CD4-positive, alpha-beta T cell treated with Interleukin-15 for 1 hour (primary cell): ENCODE measurements around the gene GSTM1.
"Not testable (repeated sequence)": the region's sequence is repeated elsewhere in the genome, so short reads cannot be mapped to it uniquely, and the experiment has no call there.

Experiments
- DNase-seq: peaks from one replicate; pipeline ENCODE4 v3.0.0-alpha.2; 2020

The GSTM1 gene

DNA sequence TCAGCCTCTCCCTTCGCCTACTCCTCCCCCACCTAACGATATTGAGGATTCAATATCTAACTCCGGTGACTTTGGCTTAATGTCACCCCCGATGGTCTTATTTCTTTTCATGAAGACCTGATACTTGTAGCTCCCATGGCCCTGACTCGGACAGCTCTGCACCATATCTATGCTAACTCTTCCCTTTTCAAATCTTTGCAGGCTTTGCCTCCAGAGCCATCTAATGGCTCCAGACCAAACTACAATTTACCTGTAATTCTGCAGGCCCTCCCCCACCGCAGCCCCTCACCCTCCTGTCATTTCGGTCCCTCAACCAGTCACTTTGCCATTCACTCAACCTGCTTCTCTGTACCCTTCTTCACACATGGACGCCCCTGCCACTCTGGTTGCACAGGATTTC is 16.6 kb downstream of the GSTM1 start:
- DNase-seq: no peak

GRCh38 chr1:109705411-109705810 is 17.8 kb downstream of the GSTM1 start:
- DNase-seq: no peak

DNA sequence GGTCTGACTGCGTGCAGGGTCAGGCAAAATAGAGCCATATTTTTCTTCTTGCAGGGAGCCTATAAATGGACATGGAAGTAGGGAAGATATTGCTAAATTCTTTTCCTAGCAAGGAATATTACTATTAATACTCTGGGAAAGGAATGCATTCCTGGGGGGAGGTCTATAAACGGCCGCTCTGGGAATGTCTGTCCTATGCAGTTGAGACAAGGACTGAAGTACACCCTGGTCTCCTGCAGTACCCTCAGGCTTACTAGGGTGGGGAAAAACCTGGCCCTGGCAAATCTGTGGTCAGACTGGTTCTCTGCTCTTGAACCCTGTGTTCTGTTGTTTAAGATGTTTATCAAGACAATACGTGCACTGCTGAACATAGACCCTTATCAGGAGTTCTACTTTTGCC is 21.3 kb downstream of the GSTM1 start:
- not testable (repeated sequence) for DNase-seq

- DNase-seq: not testable (repeated sequence)
Measured at GRCh38 chr1:109709822-109710221, 22.2 kb downstream of the GSTM1 start.

DNA sequence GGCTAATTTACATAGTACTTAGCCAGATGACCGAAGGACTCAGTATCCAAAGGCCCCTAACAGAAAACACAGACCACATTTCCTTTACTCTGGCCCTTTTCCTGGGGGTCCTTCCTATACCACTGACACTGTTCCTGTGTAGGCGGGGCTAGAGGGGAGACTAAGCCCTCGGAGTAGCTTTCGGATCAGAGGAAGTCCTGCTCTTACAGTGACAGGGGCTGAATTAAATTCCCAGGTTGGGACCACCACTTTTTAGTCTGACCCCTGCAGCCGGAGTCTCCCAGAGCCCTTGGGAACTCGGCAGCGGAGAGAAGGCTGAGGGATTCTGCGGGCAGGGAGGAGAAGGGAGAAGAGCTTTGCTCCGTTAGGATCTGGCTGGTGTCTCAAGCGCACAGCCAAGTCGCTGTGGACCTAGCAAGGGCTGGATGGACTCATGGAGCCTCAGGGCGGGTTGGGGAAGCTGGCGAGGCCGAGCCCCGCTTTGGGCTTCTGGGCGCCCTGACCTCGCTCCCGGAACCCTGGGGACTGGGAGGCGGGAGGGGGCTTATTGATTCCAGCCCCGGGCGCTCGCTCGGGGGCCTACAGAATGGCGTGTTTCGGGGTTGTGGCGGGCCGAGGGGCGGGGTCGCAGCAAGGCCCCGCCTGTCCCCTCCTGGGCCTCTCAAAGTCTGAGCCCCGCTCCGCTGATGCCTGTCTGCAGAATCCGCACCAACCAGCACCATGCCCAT is 24.1 kb downstream of the GSTM1 start, which contains the start of gene GSTM5:
Gene GSTM5 (plus strand): TSS at position 659 of the 728 bp plus-strand sequence. CDS start 62 bp downstream, at position 721.
- not testable (repeated sequence) for DNase-seq

- DNase-seq: no peak
Measured at GRCh38 chr1:109712321-109712864, 24.8 kb downstream of the GSTM1 start.

DNA sequence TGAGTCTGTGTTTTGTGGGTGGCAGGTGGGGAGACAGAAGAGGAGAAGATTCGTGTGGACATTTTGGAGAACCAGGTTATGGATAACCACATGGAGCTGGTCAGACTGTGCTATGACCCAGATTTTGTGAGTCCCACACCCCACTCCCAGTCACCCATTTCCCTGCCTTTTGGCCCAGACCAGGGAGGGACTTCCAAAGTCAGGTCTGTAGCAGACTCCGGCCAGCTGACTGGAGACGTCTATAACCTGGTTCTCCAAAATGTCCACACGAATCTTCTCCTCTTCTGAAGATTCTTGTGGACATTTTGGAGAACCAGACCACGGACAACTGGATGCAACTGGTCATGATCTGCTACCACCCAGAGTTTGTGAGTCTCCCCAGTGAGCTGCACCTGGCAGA is 26.0 kb downstream of the GSTM1 start:
- no peak for DNase-seq

GRCh38 chr1:109714661-109715372 is 27.2 kb downstream of the GSTM1 start:
- no peak for DNase-seq

DNA sequence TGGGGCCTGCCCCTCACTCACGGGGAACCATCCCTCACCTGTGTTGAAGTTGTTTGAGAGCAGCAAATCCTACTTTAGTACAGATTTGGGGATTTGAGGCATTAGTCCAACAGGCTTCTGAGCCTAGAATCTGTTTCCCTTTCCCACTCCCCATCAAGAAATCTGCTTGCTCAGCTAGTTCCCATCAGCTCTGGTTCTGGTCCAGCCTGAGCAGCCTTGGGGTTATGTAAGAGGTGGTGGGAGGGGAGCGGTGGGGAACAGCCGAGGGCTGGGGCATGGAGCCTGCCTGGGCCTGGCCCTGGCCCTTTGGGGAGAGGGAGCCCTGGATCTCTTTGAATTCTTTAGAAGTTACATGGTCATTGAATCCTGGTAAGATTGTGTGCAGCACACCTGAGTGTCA is 28.5 kb downstream of the GSTM1 start:
- no peak for DNase-seq

GRCh38 chr1:109716570-109717090 is 29.0 kb downstream of the GSTM1 start:
- no peak for DNase-seq

GRCh38 chr1:109717729-109718128 is 30.1 kb downstream of the GSTM1 start:
- no peak for DNase-seq

GRCh38 chr1:109718495-109718894 is 30.9 kb downstream of the GSTM1 start:
- DNase-seq: no peak

GRCh38 chr1:109719337-109719837 is 31.8 kb downstream of the GSTM1 start:
- DNase-seq: no peak

GRCh38 chr1:109721042-109721441 is 33.4 kb downstream of the GSTM1 start:
- DNase-seq: no peak

- no peak for DNase-seq
Measured at GRCh38 chr1:109721971-109722370, 34.4 kb downstream of the GSTM1 start.

DNA sequence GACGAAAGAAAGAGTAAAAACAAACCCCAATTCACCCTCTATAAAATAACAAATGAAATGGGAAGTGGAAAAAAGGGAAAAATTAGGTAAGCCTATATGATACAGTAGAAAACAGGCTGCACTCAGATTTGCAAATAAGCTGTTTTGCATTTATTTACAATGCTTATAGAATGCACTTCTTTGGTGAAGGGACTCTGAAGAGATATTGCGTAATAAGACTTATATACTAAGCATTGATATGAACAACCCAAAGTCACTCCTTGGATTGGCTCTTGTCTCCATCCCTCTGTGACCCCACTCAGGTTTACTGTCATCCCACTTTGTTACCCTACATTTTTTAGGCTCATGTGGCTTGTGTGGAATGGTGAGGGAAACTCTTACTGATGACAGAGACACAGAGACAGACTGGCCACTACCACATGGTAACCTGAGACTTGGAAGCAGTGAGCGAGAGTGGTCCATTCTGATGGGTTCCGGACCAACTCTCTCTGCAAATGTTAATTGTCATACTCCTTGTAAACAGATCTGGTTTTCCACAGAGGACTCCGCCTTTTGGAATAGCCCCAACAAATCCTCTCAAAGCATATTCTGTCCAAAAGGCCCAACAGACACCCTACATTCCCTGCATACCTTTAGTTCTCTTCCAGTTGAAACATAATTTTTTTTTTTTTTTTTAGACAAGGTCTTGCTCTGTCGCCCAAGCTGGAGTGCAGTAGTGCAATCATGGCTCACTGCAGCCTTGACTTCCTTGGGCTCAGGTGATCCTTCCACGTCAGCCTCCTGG is 35.5 kb downstream of the GSTM1 start:
- no peak for DNase-seq

- DNase-seq: no peak
Measured at GRCh38 chr1:109724933-109725332, 37.3 kb downstream of the GSTM1 start.

DNA sequence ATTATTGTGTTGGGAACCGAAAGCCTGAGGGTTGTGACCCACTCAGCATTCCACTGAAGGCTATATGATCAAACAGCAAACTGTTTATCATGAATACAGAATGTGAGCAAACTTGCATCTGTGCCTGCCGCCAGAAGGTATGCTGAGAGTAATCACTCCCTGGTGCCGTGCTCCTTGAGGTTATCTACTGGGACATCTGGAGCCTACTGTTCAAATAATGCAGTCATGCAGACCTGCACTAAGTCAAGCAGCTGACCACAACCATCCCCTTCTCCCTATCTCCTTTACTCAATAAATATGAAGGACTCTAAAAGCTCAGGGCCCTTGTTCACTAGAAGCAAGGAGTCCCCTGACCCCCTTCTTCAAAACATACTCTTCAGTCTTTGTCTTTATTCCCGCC is 37.9 kb downstream of the GSTM1 start:
- DNase-seq: no peak

DNA sequence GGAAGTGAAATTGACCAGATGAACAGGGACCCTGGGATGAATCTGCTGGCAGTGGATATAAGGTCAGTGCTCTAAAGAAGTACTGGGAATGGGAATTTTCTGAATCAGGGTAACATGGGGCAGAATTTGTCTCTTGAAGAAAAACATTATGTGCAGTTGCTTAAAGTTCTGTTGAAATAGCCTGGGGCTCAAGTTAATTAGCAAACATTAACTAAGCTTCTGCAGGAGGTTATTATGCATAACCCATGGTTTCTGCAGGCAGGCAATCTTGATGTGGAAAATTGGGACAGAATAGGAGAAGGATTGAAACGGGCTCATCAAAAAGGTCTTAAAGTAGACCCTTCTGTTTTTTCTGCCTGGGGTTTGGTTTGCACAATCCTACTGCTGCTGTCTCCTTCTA is 38.4 kb downstream of the GSTM1 start:
- no peak for DNase-seq

DNA sequence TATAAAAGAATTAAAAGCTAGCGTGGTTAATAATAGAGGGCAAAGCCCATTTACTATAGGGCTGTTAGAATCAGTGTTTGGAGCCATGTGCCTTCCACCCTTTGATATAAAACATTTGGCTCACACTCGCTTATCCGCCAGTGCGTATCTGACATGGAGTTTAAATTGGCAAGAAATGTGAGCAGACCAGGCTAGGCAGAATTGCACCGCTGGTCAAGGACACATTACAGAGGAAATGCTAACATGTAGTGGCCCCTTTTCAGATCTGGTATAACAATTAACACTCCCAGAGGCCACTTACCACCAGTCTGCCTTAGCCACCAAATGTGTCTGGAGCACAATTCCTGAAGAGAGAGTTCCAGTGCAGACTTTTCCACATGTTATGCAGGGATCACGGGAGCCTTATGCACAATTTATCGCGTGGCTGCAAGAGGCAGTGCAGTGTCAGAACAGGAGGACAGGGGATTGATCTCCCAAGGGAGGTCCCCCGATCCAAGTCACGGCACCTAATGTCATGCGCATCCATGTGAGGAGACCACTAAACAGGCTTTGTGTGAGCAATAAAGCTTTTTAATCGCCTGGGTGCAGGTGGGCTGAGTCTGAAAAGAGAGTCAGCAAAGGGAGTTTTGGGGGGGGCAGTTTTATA is 39.2 kb downstream of the GSTM1 start:
- DNase-seq: no peak

GRCh38 chr1:109728870-109729269 is 41.3 kb downstream of the GSTM1 start:
- DNase-seq: no peak

DNA sequence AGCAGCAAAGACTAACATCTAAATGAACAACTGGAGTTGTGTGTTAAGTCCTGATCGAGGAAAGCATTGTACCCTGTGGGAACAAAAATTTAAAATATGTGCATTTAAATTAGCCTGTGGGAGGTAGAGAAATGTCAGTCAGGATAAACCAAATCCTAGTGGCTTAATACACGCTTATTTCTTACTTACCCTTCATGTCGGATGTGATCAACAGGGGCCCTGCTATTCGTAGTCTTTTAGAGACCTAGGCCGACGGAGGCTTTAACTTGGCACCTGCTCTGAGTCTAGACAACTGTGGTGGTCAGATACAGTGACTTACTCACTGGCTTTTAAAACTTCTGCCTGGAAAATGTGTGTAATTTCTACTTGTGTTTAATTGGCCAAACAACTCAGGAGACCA is 43.0 kb downstream of the GSTM1 start:
- DNase-seq: no peak
